GM18951 (cell line): ENCODE measurements around the gene LRRC34.

Source experiments
- POLR2A ChIP-seq: IDR thresholded peaks from 4 replicates; pipeline ENCODE4 v1.6.1; 2011; ENCODE audit warnings: mild to moderate bottlenecking; ENCODE audit not compliant: insufficient read length, insufficient read depth; ENCODE audit errors: extremely low read depth
- in situ Hi-C: fragments of 300-500 bp; cut with MboI; formaldehyde crosslinking; loops from one replicate; pipeline ENCODE4 v1.12.0; 2022; ENCODE audit warnings: low sequenced_read_pairs, mixed read lengths, inconsistent platforms; ENCODE audit not compliant: unreplicated experiment

The LRRC34 gene

GRCh38 chr3:169744366-169745054 is 68.2 kb downstream of the LRRC34 start:
- in situ Hi-C loops, result no loop called here
- TF ChIP-seq POLR2A, result no peak
